ENCODE measurements around the gene SLC39A10. TPM values are rescaled to one million over a fixed set of nuclear protein-coding genes. Genes with fewer than 3 reads are reported as not detected.
A peak's percentile ranks its signal among the peaks of the same experiment; 100 is the strongest.

The SLC39A10 gene
- total and polyA plus RNA-seq, 9 of the 15 experiments (the other 6 are each of a cell fraction or from before 2014, with no cell fraction given) = 12.5 to 40.1 (median 23.1) TPM

- TF ChIP-seq ZNF668 (CRISPR knock-in tag; IDR thresholded peaks at IDR 0.05) = no peak
- no peak for TF ChIP-seq RHOXF2B (CRISPR knock-in tag; conservative IDR thresholded peaks at IDR 0.05)
- TF ChIP-seq, protein P1, sequence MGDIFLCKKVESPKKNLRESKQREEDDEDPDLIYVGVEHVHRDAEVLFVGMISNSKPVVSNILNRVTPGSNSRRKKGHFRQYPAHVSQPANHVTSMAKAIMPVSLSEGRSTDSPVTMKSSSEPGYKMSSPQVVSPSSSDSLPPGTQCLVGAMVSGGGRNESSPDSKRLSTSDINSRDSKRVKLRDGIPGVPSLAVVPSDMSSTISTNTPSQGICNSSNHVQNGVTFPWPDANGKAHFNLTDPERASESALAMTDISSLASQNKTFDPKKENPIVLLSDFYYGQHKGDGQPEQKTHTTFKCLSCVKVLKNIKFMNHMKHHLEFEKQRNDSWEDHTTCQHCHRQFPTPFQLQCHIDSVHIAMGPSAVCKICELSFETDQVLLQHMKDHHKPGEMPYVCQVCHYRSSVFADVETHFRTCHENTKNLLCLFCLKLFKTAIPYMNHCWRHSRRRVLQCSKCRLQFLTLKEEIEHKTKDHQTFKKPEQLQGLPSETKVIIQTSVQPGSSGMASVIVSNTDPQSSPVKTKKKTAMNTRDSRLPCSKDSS (IDR thresholded peaks at IDR 0.05; ENCODE audit: low read depth, partially characterized antibody) = no peak
- TF ChIP-seq, protein P2, sequence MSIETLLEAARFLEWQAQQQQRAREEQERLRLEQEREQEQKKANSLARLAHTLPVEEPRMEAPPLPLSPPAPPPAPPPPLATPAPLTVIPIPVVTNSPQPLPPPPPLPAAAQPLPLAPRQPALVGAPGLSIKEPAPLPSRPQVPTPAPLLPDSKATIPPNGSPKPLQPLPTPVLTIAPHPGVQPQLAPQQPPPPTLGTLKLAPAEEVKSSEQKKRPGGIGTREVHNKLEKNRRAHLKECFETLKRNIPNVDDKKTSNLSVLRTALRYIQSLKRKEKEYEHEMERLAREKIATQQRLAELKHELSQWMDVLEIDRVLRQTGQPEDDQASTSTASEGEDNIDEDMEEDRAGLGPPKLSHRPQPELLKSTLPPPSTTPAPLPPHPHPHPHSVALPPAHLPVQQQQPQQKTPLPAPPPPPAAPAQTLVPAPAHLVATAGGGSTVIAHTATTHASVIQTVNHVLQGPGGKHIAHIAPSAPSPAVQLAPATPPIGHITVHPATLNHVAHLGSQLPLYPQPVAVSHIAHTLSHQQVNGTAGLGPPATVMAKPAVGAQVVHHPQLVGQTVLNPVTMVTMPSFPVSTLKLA (conservative IDR thresholded peaks at IDR 0.05) = 0 out of 4 replicates have a peak, but pooled peaks of 1 of the 2 experiments have one; percentile 16
- no peak for TF ChIP-seq PYGO2 (tag; IDR thresholded peaks at IDR 0.05)
- no peak for TF ChIP-seq HES1 (IDR thresholded peaks at IDR 0.05; ENCODE audit: low read depth)
- TF ChIP-seq THRAP3 (IDR thresholded peaks at IDR 0.05; ENCODE audit: borderline replicate concordance) = no peak
- no peak for TF ChIP-seq ATF4 (CRISPR knock-in tag; IDR thresholded peaks at IDR 0.05)
- TF ChIP-seq TFAM (CRISPR knock-in tag; conservative IDR thresholded peaks at IDR 0.05) = no peak
- TF ChIP-seq HNRNPLL (IDR thresholded peaks at IDR 0.05; ENCODE audit: low read depth, low read length, poor library complexity, severe bottlenecking) = no peak
- TF ChIP-seq JUND (IDR thresholded peaks at IDR 0.05; ENCODE audit: borderline replicate concordance, low read depth, low read length) = peak; percentile 97
- TF ChIP-seq JUND (tag; IDR thresholded peaks at IDR 0.05; ENCODE audit: borderline replicate concordance, low read depth, low read length) = peak; percentile 98
- TF ChIP-seq ZNF217 (CRISPR knock-in tag; IDR thresholded peaks at IDR 0.05) = no peak
- peak; percentile 78 for TF ChIP-seq NCOR1 (IDR thresholded peaks at IDR 0.05)
- TF ChIP-seq SMAD1 (IDR thresholded peaks at IDR 0.05; ENCODE audit: low read depth, low read length, partially characterized antibody) = no peak
- no peak for TF ChIP-seq FOXJ2 (tag; IDR thresholded peaks at IDR 0.05)
- TF ChIP-seq ZNF146 (CRISPR knock-in tag; IDR thresholded peaks at IDR 0.05; ENCODE audit: unreplicated experiment) = no peak
- no peak for TF ChIP-seq SRF (CRISPR knock-in tag; IDR thresholded peaks at IDR 0.05)
- TF ChIP-seq ZNF347 (CRISPR knock-in tag; IDR thresholded peaks at IDR 0.05; ENCODE audit: low read depth) = no peak
- TF ChIP-seq RUNX1 (IDR thresholded peaks at IDR 0.05; ENCODE audit: low read depth) = no peak
- no peak for TF ChIP-seq ELF1 (tag; IDR thresholded peaks at IDR 0.05)
- TF ChIP-seq JUNB (CRISPR knock-in tag; conservative IDR thresholded peaks at IDR 0.05) = peak; percentile 81
- peak; percentile 48; the same call in 1 of the 2 replicates for TF ChIP-seq MYNN (IDR thresholded peaks at IDR 0.05)
- no peak for TF ChIP-seq MYNN (CRISPR knock-in tag; IDR thresholded peaks at IDR 0.05)
These were observed 43.1 kb upstream of the SLC39A10 start (continued) for GRCh38 chr2:195613922-195614321.

Measured in K562 (cell line).